ENCODE results near the gene AIFM3.
A peak's percentile ranks its signal among the peaks of the same experiment; 100 is the strongest.
"Not testable (repeated sequence)": the region's sequence is repeated elsewhere in the genome, so short reads cannot be mapped to it uniquely, and the experiment has no call there.

AIFM3 gene

GRCh38 chr22:20966883-20967696, at the start of gene AIFM3:
Gene AIFM3, plus strand, starts transcription at chr22:20967255. Its CDS starts 690 bp downstream, at chr22:20967945.
- H3K9me3 Mint-ChIP-seq: no peaks in the 10 kb centered on the region
- H3K27me3 Mint-ChIP-seq: peaks cover 2% of the 10 kb centered on the region
- H3K4me3 Mint-ChIP-seq: no peak within 1 kb of the TSS
- H3K4me1 Mint-ChIP-seq: peaks cover 8% of the 10 kb centered on the region
- no peaks in the 10 kb centered on the region for H3K36me3 Mint-ChIP-seq
- H3K27ac Mint-ChIP-seq: no peak within 1 kb of the TSS

- peaks cover 41% of the 10 kb centered on the region for H3K4me1 Mint-ChIP-seq
Observed at GRCh38 chr22:20918663-20919218, 48.3 kb upstream of the AIFM3 start.

GRCh38 chr22:20919718-20920117, 47.3 kb upstream of the AIFM3 start:
- Mint-ChIP-seq H3K27ac (no peak overlapping the region), H3K36me3 (peaks cover 7% of the 10 kb centered on the region), H3K4me1 (peaks cover 51% of the 10 kb centered on the region)

More at GRCh38 chr22:20918663-20919218, 48.3 kb upstream of the AIFM3 start:
- peaks cover 7% of the 10 kb centered on the region for H3K36me3 Mint-ChIP-seq
- no peaks in the 10 kb centered on the region for H3K27me3 Mint-ChIP-seq
- peak overlapping the region; percentile 83 for H3K27ac Mint-ChIP-seq
- peak overlapping the region; percentile 86 for H3K4me3 Mint-ChIP-seq
- H3K9me3 Mint-ChIP-seq: no peaks in the 10 kb centered on the region

GRCh38 chr22:20920881-20921203, 46.2 kb upstream of the AIFM3 start:
- peak overlapping the region; percentile 86 for H3K4me3 Mint-ChIP-seq
- H3K4me1 Mint-ChIP-seq: peaks cover 58% of the 10 kb centered on the region
- peaks cover 8% of the 10 kb centered on the region for H3K36me3 Mint-ChIP-seq
- peak overlapping the region; percentile 26 for H3K27ac Mint-ChIP-seq
- H3K27me3 Mint-ChIP-seq: no peaks in the 10 kb centered on the region
- H3K9me3 Mint-ChIP-seq: no peaks in the 10 kb centered on the region

More at GRCh38 chr22:20919718-20920117, 47.3 kb upstream of the AIFM3 start:
- H3K27me3 Mint-ChIP-seq: no peaks in the 10 kb centered on the region
- no peaks in the 10 kb centered on the region for H3K9me3 Mint-ChIP-seq
- peak overlapping the region; percentile 86 for H3K4me3 Mint-ChIP-seq

GRCh38 chr22:20922141-20922751, 44.8 kb upstream of the AIFM3 start:
- Mint-ChIP-seq H3K36me3 (peaks cover 11% of the 10 kb centered on the region), H3K9me3 (no peaks in the 10 kb centered on the region)

GRCh38 chr22:20926243-20926642, 40.8 kb upstream of the AIFM3 start:
- peaks cover 68% of the 10 kb centered on the region for H3K4me1 Mint-ChIP-seq

More at GRCh38 chr22:20922141-20922751, 44.8 kb upstream of the AIFM3 start:
- H3K4me1 Mint-ChIP-seq: peaks cover 61% of the 10 kb centered on the region
- H3K27ac Mint-ChIP-seq: peak overlapping the region; percentile 79
- H3K4me3 Mint-ChIP-seq: peak overlapping the region; percentile 69
- no peaks in the 10 kb centered on the region for H3K27me3 Mint-ChIP-seq

GRCh38 chr22:20927940-20928572, 39.0 kb upstream of the AIFM3 start:
- Mint-ChIP-seq H3K27ac (no peak overlapping the region), H3K9me3 (no peaks in the 10 kb centered on the region), H3K36me3 (peaks cover 6% of the 10 kb centered on the region), H3K27me3 (no peaks in the 10 kb centered on the region), H3K4me1 (peaks cover 67% of the 10 kb centered on the region), H3K4me3 (no peak overlapping the region)

More at GRCh38 chr22:20926243-20926642, 40.8 kb upstream of the AIFM3 start:
- Mint-ChIP-seq H3K4me3 (peak overlapping the region; percentile 9), H3K27me3 (no peaks in the 10 kb centered on the region), H3K9me3 (no peaks in the 10 kb centered on the region), H3K36me3 (peaks cover 6% of the 10 kb centered on the region), H3K27ac (peak overlapping the region; percentile 78)

GRCh38 chr22:20928573-20928967, 38.5 kb upstream of the AIFM3 start:
- Mint-ChIP-seq H3K36me3 (peaks cover 6% of the 10 kb centered on the region), H3K9me3 (no peaks in the 10 kb centered on the region), H3K27ac (no peak overlapping the region), H3K4me1 (peaks cover 68% of the 10 kb centered on the region), H3K27me3 (no peaks in the 10 kb centered on the region), H3K4me3 (peak overlapping the region; percentile 30)

GRCh38 chr22:20930004-20930403, 37.1 kb upstream of the AIFM3 start:
- Mint-ChIP-seq H3K4me1 (peaks cover 67% of the 10 kb centered on the region), H3K36me3 (peaks cover 9% of the 10 kb centered on the region), H3K27me3 (no peaks in the 10 kb centered on the region), H3K27ac (peak overlapping the region; percentile 25), H3K4me3 (no peak overlapping the region), H3K9me3 (no peaks in the 10 kb centered on the region)

- H3K27me3 Mint-ChIP-seq, H3K9me3 Mint-ChIP-seq, H3K36me3 Mint-ChIP-seq, H3K4me3 Mint-ChIP-seq, H3K27ac Mint-ChIP-seq: not testable (repeated sequence)
- peaks cover 66% of the 10 kb centered on the region for H3K4me1 Mint-ChIP-seq
Observed at GRCh38 chr22:20930435-20930834, 36.6 kb upstream of the AIFM3 start.

GRCh38 chr22:20931126-20931654, 35.9 kb upstream of the AIFM3 start:
- Mint-ChIP-seq H3K36me3 (peaks cover 7% of the 10 kb centered on the region), H3K27me3 (no peaks in the 10 kb centered on the region), H3K9me3 (no peaks in the 10 kb centered on the region), H3K4me1 (peaks cover 63% of the 10 kb centered on the region), H3K4me3 (no peak overlapping the region), H3K27ac (no peak overlapping the region)

GRCh38 chr22:20933910-20934309, 33.1 kb upstream of the AIFM3 start:
- Mint-ChIP-seq H3K27me3 (no peaks in the 10 kb centered on the region), H3K4me1 (peaks cover 77% of the 10 kb centered on the region), H3K36me3 (peaks cover 10% of the 10 kb centered on the region), H3K4me3 (no peak overlapping the region), H3K27ac (no peak overlapping the region), H3K9me3 (no peaks in the 10 kb centered on the region)

GRCh38 chr22:20935049-20935448, 32.0 kb upstream of the AIFM3 start:
- Mint-ChIP-seq H3K4me1 (peaks cover 79% of the 10 kb centered on the region), H3K36me3 (peaks cover 12% of the 10 kb centered on the region)
- not testable (repeated sequence) for H3K27ac Mint-ChIP-seq, H3K27me3 Mint-ChIP-seq, H3K9me3 Mint-ChIP-seq, H3K4me3 Mint-ChIP-seq

- not testable (repeated sequence) for H3K9me3 Mint-ChIP-seq
Observed at GRCh38 chr22:20935780-20936539, 31.1 kb upstream of the AIFM3 start.

More at GRCh38 chr22:20935780-20936539, 31.1 kb upstream of the AIFM3 start:
- Mint-ChIP-seq H3K4me1 (peaks cover 82% of the 10 kb centered on the region), H3K36me3 (peaks cover 14% of the 10 kb centered on the region), H3K4me3 (peak overlapping the region; percentile 30)
- H3K27ac Mint-ChIP-seq, H3K27me3 Mint-ChIP-seq: not testable (repeated sequence)
